Right atrium auricular region (tissue), 2 donors: ENCODE measurements around the gene IFI6. TPM values are rescaled to one million over a fixed set of nuclear protein-coding genes. Genes with fewer than 3 reads are reported as not detected.

Experiments
- DNase-seq: peaks from one replicate; pipeline ENCODE4 v3.0.0-alpha.2; 2019; ENCODE audit warnings: low spot score
- H3K27ac ChIP-seq, 2 donors: fragments of 200-600 bp; sonication (generic); 1 replicate in 1 of 2; 2 replicates in 1 of 2; pipeline ENCODE4 v1.5.1; 2016 to 2019
- H3K27me3 ChIP-seq, 2 donors: fragments of 200-600 bp; sonication (generic); one replicate each; pipeline versions ENCODE4 v1.5.1 to v1.6.0; 2017 to 2019
- H3K36me3 ChIP-seq: fragments of 200-600 bp; sonication (generic); one replicate; pipeline ENCODE4 v1.5.1; 2016
- H3K4me1 ChIP-seq, 2 donors: fragments of 200-600 bp; sonication (generic); one replicate each; pipeline versions ENCODE4 v1.5.1 to v1.6.0; 2017 to 2019
- H3K4me3 ChIP-seq, 2 donors: fragments of 200-600 bp; sonication (generic); 1 replicate in 1 of 2; 2 replicates in 1 of 2; pipeline ENCODE4 v1.5.1; 2017 to 2019; ENCODE audit warnings: mild to moderate bottlenecking in 1 of 2, moderate library complexity in 1 of 2
- H3K9me3 ChIP-seq, 2 donors: fragments of 200-600 bp; sonication (generic); one replicate each; pipeline ENCODE4 v1.5.1; 2019
- total RNA-seq, 2 donors: library from RNA; depleted of rRNA; stranded (reverse); fragments of >200 nt; gene quantifications; one replicate each; pipeline ENCODE4 v1.1.0, GENCODE V29; 2016
- TF ChIP-seq, protein P1 (sequence below), 2 donors: fragments of 200-600 bp; sonication (generic); IDR thresholded peaks; one replicate each; pipeline ENCODE4 v1.5.1; 2019; ENCODE audit warnings: antibody characterized with exemption in 2 of 2

IFI6 gene
- total RNA-seq, 2 donors from 2014 or later = 40.2 to 43.3 TPM

- Histone ChIP-seq H3K4me3 (peak overlapping the region in 1 of 2 donors; percentile 64), H3K9me3 (no peaks in the 10 kb centered on the region), H3K36me3 (no peaks in the 10 kb centered on the region), H3K27ac (peak overlapping the region; percentile 93 to 97), H3K27me3 (no peaks in the 10 kb centered on the region), H3K4me1 (peaks cover 0 to 64% of the 10 kb centered on the region in 2 donors)
- TF ChIP-seq, protein P1, sequence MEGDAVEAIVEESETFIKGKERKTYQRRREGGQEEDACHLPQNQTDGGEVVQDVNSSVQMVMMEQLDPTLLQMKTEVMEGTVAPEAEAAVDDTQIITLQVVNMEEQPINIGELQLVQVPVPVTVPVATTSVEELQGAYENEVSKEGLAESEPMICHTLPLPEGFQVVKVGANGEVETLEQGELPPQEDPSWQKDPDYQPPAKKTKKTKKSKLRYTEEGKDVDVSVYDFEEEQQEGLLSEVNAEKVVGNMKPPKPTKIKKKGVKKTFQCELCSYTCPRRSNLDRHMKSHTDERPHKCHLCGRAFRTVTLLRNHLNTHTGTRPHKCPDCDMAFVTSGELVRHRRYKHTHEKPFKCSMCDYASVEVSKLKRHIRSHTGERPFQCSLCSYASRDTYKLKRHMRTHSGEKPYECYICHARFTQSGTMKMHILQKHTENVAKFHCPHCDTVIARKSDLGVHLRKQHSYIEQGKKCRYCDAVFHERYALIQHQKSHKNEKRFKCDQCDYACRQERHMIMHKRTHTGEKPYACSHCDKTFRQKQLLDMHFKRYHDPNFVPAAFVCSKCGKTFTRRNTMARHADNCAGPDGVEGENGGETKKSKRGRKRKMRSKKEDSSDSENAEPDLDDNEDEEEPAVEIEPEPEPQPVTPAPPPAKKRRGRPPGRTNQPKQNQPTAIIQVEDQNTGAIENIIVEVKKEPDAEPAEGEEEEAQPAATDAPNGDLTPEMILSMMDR (IDR thresholded peaks at IDR 0.05) = no peak
- DNase-seq = no peak
Measured at GRCh38 chr1:27658951-27659496, 13.0 kb downstream of the IFI6 start.

- Histone ChIP-seq H3K9me3 (no peaks in the 10 kb centered on the region), H3K36me3 (no peaks in the 10 kb centered on the region), H3K27me3 (no peaks in the 10 kb centered on the region), H3K27ac (peak overlapping the region; percentile 84 to 89), H3K4me3 (no peak overlapping the region), H3K4me1 (peaks cover 0 to 50% of the 10 kb centered on the region in 2 donors)
- TF ChIP-seq, protein P1 (IDR thresholded peaks at IDR 0.05) = no peak
- peak; percentile 90 for DNase-seq
Measured at GRCh38 chr1:27656157-27656893, 15.7 kb downstream of the IFI6 start.

DNA sequence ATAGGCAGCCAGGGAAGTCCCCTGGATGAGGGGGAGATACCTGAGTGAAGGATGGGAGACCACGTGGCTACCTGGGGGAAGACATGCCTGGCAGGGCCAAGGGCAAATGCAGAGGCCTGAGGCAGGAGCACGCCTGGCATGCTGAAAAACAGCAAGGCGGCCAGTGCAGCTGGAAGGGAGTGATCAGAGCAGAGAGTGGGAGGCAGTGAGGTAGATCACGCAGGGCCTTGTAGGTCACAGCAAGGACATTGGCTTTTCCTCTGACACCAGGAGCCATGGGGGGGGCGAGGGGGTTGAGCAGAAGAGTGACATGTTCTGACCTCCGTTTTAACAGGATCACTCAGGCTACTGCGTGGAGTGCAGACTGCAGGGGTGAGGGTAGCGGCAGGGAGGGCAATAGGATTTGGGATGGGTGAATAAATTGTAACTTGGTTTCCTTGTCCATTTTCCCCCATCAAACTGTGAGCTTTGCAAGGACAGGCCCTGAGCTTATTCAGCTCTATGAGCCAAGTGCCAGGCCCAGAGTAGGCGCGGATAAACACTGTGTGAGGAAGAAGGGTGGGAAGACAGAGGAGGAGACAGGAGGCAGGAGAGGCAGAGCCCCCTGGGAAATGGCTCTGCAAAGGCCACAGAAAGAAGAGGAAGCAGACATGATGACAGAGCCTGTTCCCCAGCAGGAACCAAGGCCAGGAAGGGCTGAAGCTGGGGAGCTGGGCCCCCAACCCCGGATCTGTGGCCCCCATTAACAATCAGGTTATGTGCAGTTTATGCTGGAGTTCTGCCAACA lies 16.6 kb downstream of the IFI6 start:
- no peaks in the 10 kb centered on the region for H3K36me3 ChIP-seq
- peak overlapping the region; percentile 84 to 89 for H3K27ac ChIP-seq
- H3K4me1 ChIP-seq = peaks cover 0 to 55% of the 10 kb centered on the region in 2 donors
- no peak for DNase-seq
- no peak overlapping the region for H3K4me3 ChIP-seq
- H3K9me3 ChIP-seq = no peaks in the 10 kb centered on the region
- TF ChIP-seq, protein P1 (IDR thresholded peaks at IDR 0.05) = no peak
- H3K27me3 ChIP-seq = no peaks in the 10 kb centered on the region

DNA sequence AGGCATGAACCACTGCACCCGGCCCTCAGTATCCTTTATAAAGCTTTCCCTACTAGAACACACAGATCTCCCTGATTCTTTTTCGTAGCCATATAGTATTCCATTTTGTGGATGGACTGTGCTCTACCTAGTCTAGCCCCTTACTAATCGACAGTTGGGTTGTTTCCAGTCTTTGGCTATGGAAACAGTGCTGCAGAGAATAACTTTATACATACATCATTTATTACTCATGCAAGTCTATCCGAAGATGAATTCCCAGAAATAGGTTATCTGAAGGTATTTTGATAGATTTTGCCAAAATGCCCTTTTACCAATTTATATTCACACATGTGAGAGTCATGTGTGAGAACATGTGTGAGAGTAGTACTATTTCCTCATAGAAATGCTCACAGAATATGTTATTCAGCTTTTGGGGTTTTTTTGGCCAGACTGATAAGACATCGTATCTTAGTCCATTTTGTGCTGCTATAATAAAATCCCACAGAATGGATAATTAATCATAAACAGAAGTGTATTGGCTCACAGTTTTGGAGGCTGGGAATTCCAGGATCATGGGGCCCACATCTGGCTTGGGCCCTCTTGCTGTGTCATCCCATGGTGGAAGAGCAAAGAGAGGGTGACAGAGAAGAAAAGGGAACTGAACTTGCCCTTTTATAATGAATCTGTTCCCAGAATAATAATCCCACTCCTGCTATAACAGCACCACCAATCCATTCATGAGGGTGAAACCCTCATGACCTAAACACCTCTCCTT lies 19.7 kb downstream of the IFI6 start:
- H3K4me1 ChIP-seq = peaks cover 0 to 60% of the 10 kb centered on the region in 2 donors
- H3K27me3 ChIP-seq = no peaks in the 10 kb centered on the region
- no peak for DNase-seq
- H3K36me3 ChIP-seq = no peaks in the 10 kb centered on the region
- TF ChIP-seq, protein P1 (IDR thresholded peaks at IDR 0.05) = no peak
- no peak overlapping the region for H3K4me3 ChIP-seq
- H3K27ac ChIP-seq = no peak overlapping the region
- H3K9me3 ChIP-seq = no peaks in the 10 kb centered on the region

- DNase-seq = no peak
- TF ChIP-seq, protein P1 (IDR thresholded peaks at IDR 0.05) = no peak
Measured at GRCh38 chr1:27650539-27651175, 21.3 kb downstream of the IFI6 start.

More at GRCh38 chr1:27650539-27651175, 21.3 kb downstream of the IFI6 start:
- no peaks in the 10 kb centered on the region for H3K36me3 ChIP-seq
- H3K27me3 ChIP-seq = no peaks in the 10 kb centered on the region
- no peak overlapping the region for H3K4me3 ChIP-seq
- no peaks in the 10 kb centered on the region for H3K9me3 ChIP-seq
- H3K4me1 ChIP-seq = peaks cover 0 to 60% of the 10 kb centered on the region in 2 donors
- H3K27ac ChIP-seq = peak overlapping the region; percentile 59 to 71
